Hepatocyte (in vitro differentiated cells): ENCODE measurements around the gene DIP2C.

ENCODE experiments used
- EZH2 ChIP-seq: fragments of 200-600 bp; sonication (generic); IDR thresholded peaks from 2 replicates; pipeline ENCODE4 v1.6.1; 2016; ENCODE audit warnings: antibody characterized with exemption, mild to moderate bottlenecking, borderline replicate concordance
- TF ChIP-seq, protein P1 (sequence below): fragments of 200-600 bp; sonication (generic); IDR thresholded peaks from 2 replicates; pipeline ENCODE4 v1.5.1; 2016; ENCODE audit warnings: antibody characterized with exemption, mild to moderate bottlenecking; ENCODE audit not compliant: poor library complexity

DNA sequence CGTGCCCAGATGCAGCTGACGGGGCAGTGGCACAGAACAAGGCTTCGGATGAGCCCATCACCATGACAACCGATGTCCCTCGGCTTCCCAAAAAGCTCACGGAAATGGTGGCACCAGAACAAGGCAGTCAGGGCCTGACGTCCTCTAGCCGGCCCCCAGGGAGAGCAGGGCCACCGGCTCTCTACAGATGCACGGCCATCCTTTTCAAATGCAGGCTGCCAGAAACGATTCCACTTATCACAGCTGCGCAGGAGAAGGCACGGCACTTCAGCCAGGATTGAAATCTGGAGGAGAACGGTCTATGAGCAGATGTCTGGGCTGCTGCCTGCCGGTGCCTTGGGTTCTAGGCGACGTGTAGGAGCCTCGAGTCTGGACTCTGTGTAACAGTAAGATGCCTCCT lies 330.4 kb downstream of the DIP2C start:
- TF ChIP-seq, protein P1, sequence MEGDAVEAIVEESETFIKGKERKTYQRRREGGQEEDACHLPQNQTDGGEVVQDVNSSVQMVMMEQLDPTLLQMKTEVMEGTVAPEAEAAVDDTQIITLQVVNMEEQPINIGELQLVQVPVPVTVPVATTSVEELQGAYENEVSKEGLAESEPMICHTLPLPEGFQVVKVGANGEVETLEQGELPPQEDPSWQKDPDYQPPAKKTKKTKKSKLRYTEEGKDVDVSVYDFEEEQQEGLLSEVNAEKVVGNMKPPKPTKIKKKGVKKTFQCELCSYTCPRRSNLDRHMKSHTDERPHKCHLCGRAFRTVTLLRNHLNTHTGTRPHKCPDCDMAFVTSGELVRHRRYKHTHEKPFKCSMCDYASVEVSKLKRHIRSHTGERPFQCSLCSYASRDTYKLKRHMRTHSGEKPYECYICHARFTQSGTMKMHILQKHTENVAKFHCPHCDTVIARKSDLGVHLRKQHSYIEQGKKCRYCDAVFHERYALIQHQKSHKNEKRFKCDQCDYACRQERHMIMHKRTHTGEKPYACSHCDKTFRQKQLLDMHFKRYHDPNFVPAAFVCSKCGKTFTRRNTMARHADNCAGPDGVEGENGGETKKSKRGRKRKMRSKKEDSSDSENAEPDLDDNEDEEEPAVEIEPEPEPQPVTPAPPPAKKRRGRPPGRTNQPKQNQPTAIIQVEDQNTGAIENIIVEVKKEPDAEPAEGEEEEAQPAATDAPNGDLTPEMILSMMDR: no peak
- TF ChIP-seq EZH2: no peak
